BJ (cell line): Measurements from ENCODE around the gene ROR2. TPM values are rescaled to one million over a fixed set of nuclear protein-coding genes. Genes with fewer than 3 reads are reported as not detected.
A peak's percentile ranks its signal among the peaks of the same experiment; 100 is the strongest.

Experiments
- CTCF ChIA-PET: fragments of 350-600 bp; formaldehyde crosslinking; extraction: SDS; loops from one replicate; lab custom pipeline; 2021; ENCODE audit warnings: antibody characterized with exemption, inconsistent platforms; lab: Yijun Ruan, JAX
- POLR2A ChIA-PET: fragments of 300-600 bp; sonication (Branson Sonifier 250); formaldehyde crosslinking; extraction: SDS; loops from one replicate; lab custom pipeline; 2021; ENCODE audit warnings: antibody characterized with exemption; lab: Charles Lee
- DNase-seq: peaks from one replicate; pipeline ENCODE4 v3.0.0-alpha.2; 2011; ENCODE audit warnings: low read depth
- H3K27me3 ChIP-seq: 2 replicates; pipeline ENCODE4 v1.6.0; 2011; ENCODE audit warnings: low read length; ENCODE audit not compliant: control insufficient read depth, insufficient read depth
- H3K36me3 ChIP-seq: 2 replicates; pipeline ENCODE4 v1.5.1; 2011; ENCODE audit warnings: low read length; ENCODE audit not compliant: control insufficient read depth, insufficient read depth
- H3K4me3 ChIP-seq: 2 replicates; pipeline ENCODE4 v1.5.1; 2011; ENCODE audit warnings: low read depth, mild to moderate bottlenecking, control low read depth, low read length
- polyA plus RNA-seq: library from polyadenylated mRNA; depleted of rRNA; stranded (reverse); fragments of >200 nt; gene quantifications from 2 replicates; pipeline ENCODE4 v1.2.3, GENCODE V29; 2011
- TF ChIP-seq, protein P1 (sequence below): IDR thresholded peaks from 2 replicates; pipeline ENCODE4 v1.5.1; 2011; ENCODE audit warnings: low read depth, mild to moderate bottlenecking, control low read depth, inconsistent platforms, low read length, moderate library complexity; ENCODE audit not compliant: insufficient read depth

The ROR2 gene
- polyA plus RNA-seq, 1 experiment, result 1.1 TPM

- DNase-seq, result peak; percentile 49
- Histone ChIP-seq H3K4me3 (no peak overlapping the region), H3K27me3 (peaks cover 5% of the 10 kb centered on the region; the same call in 1 of the 2 replicates), H3K36me3 (no peaks in the 10 kb centered on the region)
- CTCF ChIA-PET, result interaction anchor here (1.0 to 7.7 kb wide), 3 partner anchors 12 to 117 kb away, joined by 3 to 77 read pairs (median 3); no protein-coding TSS in a partner anchor
- POLR2A ChIA-PET, result no interaction called here
- TF ChIP-seq, protein P1, sequence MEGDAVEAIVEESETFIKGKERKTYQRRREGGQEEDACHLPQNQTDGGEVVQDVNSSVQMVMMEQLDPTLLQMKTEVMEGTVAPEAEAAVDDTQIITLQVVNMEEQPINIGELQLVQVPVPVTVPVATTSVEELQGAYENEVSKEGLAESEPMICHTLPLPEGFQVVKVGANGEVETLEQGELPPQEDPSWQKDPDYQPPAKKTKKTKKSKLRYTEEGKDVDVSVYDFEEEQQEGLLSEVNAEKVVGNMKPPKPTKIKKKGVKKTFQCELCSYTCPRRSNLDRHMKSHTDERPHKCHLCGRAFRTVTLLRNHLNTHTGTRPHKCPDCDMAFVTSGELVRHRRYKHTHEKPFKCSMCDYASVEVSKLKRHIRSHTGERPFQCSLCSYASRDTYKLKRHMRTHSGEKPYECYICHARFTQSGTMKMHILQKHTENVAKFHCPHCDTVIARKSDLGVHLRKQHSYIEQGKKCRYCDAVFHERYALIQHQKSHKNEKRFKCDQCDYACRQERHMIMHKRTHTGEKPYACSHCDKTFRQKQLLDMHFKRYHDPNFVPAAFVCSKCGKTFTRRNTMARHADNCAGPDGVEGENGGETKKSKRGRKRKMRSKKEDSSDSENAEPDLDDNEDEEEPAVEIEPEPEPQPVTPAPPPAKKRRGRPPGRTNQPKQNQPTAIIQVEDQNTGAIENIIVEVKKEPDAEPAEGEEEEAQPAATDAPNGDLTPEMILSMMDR, result no peak
These were observed 172.7 kb downstream of the ROR2 start for GRCh38 chr9:91777292-91777830.

GRCh38 chr9:91776409-91777291 is 173.4 kb downstream of the ROR2 start:
- Histone ChIP-seq H3K27me3 (peaks cover 5% of the 10 kb centered on the region; the same call in 1 of the 2 replicates), H3K4me3 (no peak overlapping the region), H3K36me3 (no peaks in the 10 kb centered on the region)
- POLR2A ChIA-PET, result no interaction called here
- TF ChIP-seq, protein P1, result no peak
- no peak for DNase-seq
- CTCF ChIA-PET, result interaction anchor here (0.6 to 7.7 kb wide), 7 partner anchors 11 to 192 kb away, joined by 3 to 77 read pairs (median 4); partner anchors contain the start of gene ROR2

GRCh38 chr9:91775708-91776028 is 174.4 kb downstream of the ROR2 start:
- no peak for DNase-seq
- POLR2A ChIA-PET, result no interaction called here
- Histone ChIP-seq H3K27me3 (peaks cover 5% of the 10 kb centered on the region; the same call in 1 of the 2 replicates), H3K36me3 (no peaks in the 10 kb centered on the region), H3K4me3 (no peak overlapping the region)
- TF ChIP-seq, protein P1, result no peak
- CTCF ChIA-PET, result interaction anchor here (0.7 to 7.7 kb wide), 5 partner anchors 12 to 363 kb away, joined by 3 to 77 read pairs (median 4); partner anchors contain the start of gene ROR2

DNA sequence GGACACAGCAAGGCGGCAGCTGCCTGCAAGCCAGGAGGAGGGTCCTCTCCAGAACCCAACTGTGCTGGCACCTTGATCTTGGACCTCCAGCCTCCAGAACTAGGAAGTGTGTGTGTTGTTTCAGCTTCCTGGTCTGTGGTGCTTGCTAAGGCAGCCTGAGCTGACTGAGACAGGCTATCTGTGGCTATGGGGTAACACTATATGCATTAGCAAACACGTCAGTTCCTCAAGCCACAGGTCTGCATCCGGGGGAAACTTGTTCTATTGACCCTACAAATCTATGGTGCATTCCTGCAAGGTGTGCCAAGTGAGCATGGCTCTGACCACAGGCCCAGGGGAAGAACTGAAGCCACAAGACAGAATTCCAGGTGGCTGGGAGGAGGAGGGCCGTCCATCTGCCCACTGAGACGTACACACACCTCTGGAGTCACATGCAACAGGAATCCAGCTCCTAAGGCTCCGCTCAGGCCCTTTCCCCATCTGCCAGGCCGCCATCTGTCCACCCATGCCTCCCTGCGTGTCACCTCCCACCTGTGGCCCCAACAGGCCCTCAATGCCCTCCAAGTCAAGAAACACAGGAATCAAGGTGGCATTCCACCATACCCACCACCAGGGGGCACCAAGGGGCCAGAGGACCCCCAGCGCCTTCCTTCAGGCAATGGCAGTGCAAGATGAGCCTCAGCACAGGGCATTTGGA is 174.9 kb downstream of the ROR2 start:
- POLR2A ChIA-PET, result no interaction called here
- no peak for DNase-seq
- Histone ChIP-seq H3K36me3 (no peaks in the 10 kb centered on the region), H3K4me3 (no peak overlapping the region), H3K27me3 (peaks cover 5% of the 10 kb centered on the region; the same call in 1 of the 2 replicates)
- TF ChIP-seq, protein P1, result peak; percentile 79
- CTCF ChIA-PET, result interaction anchor here (0.9 to 7.7 kb wide), 6 partner anchors 15 to 363 kb away, joined by 3 to 77 read pairs (median 4); no protein-coding TSS in a partner anchor
